ENCODE measurements around the gene ZNF658.
"Not testable (repeated sequence)": the region's sequence is repeated elsewhere in the genome, so short reads cannot be mapped to it uniquely, and the experiment has no call there.

GRCh38 chr9:66901141-66901540 lies 616 bp downstream of the ZNF658 start:
- TF ChIP-seq JUND (IDR thresholded peaks at IDR 0.05); CTCF (IDR thresholded peaks at IDR 0.05; ENCODE audit: low read depth, low read length, missing input control); RAD21 (IDR thresholded peaks at IDR 0.05): not testable (repeated sequence)
